HG03097 (cell line): ENCODE results near the gene CD44.

ENCODE experiments used
- ATAC-seq: cut with Tn5 transposase; IDR thresholded peaks from one replicate; pipeline ENCODE4 v1.9.1; 2021; ENCODE audit not compliant: unreplicated experiment, low FRiP score

The CD44 gene

DNA sequence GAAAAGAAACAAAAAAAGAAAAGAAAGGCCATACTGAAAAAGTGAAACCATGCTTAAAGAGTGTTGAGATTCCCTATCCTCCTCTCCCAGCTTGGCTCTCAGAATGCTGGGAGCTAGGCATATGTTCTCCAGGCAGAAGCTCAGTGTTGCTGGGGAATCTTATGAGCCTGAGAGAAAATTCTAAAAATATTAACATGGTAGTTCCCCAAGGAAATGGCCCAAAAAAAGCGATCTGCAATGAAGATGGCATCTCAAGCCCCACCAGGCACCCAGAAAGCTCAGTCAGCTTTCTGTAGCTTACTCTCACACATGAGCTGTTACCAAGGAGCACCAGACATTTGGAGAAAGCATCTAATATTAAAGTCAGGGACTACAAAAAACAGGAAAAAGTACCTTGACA lies 94.5 kb downstream of the CD44 start:
- no peak for ATAC-seq

DNA sequence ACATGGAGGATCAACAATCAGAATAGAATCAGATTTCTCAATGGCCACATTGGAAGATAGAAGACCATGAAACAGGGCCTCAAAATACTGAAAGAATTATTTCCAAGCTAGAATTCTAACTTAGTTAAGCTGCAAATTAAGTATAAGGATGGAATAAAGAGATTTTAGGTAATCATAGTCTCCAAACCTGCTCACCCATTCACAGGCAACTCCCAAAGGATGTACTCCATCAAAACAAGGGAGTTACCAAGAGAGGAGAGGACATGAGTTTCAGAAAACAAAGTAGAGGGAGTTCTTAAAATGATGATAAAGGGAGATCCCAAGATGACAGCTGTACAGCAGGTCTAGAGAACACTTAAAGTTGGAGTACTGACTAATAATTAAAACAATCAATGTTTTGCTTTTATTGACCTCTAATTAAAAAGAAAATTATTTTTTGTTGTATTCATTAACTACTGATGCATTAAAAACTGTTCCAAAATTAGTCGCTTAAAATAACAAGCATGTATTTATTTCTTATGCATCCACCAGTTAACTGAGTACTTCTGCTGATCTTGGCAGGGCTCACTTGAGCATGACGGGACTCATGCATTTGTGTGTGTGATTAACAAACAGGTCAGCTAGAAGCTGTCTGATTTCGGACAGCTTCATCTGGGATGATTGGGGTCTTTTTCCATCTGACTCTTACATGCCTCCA lies 95.6 kb downstream of the CD44 start:
- ATAC-seq, result no peak

DNA sequence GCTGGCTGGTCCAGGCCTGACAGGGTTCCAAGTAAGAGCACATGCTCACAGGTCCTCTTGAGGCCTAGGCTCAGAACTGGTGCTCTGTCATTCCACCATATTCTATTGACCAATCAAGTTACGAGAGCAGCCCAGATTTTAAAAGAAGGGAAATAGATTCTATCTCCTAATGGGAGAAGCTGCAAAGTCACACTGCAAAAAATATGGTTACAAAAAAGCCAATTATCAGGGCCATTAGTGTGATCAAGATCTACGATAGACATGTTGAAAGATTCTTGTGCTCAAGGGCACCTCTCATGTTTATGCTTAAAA lies 96.1 kb downstream of the CD44 start:
- no peak for ATAC-seq

DNA sequence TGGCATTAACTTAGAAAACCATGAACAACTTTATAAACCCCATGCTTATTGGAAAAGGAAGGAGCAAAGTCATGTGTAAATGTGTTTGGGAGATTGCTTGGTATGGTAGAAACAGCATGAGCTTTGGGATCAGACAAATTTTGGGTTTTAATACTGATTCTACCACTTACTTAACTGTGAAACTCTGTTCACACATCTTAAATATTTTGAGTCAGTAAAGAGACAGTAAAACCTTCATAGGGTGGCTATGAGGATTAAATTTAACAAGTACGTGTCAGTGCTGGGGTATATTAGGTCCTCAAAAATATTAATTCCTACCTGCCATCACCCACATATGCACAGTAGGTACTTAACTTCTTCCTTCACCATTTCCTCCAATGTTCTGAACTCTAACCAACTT lies 96.5 kb downstream of the CD44 start:
- ATAC-seq, result no peak

DNA sequence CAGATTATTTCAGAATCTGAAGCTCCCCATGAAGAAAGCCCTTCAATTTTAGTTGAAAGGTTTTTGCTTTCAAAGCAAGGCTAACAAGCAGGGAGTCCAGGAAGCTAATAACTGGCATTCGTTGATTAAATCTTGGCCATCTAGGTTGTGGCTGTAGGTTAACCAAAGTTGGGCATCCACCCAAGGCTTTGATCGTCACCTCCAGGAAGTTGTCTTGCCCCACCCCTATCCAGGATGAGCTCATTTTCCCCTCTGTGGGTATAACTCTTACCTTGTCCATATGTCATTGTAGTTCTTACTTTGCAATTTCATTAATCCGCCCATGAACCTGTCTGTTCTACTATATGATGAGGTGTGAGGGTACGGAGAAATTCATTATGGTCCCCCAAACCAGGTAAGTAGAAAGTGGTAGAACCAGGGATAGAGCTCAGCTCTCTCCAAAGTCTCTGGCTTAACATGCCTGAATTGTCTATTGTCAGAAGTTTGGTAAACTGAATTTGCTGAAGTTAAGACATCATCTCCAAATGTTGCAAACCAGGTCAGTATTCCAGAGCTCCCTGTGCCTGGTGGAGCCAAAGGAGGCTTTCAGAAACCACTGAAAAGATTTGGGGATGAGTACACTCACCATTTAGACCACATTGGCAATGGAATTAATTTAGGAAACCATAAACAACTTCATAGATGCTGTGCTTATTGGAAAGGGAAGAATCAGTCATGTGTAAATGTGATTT lies 97.1 kb downstream of the CD44 start:
- ATAC-seq, result no peak

DNA sequence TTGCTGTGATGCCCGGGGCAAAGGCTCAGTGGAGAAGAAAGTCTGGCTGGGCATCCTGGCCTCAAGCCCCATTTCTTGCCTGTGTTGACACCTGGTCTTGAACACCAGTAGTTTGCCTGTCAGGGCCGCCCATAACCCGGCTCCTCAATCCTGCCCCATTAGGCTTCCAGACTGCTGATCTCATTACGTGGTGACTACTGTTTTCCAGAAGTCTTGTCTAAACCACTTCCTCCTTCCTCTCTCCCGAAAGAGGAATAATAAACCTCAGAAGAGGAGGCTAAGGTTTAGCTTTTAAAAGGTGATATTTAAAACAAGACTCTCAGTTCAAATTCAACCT lies 97.7 kb downstream of the CD44 start:
- no peak for ATAC-seq

DNA sequence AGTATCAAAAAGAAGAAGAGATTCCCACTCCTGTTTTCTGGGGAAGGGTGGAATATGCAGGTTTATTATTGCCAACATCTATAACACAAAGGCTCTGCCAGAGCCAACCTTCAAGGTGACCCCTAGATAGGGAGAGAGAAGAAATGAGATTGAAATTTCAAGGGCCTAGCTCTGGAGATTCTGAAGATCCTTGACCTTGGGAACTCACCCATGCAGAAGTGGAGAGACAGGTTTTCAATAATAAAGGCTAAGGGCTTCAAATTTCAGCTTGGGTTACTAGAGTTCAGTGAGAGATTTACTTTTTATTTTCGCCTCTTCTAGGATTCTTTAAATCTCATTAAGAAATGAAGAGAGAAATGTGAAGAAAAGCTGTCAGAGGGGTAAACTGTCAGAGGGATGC lies 98.4 kb downstream of the CD44 start:
- no peak for ATAC-seq

DNA sequence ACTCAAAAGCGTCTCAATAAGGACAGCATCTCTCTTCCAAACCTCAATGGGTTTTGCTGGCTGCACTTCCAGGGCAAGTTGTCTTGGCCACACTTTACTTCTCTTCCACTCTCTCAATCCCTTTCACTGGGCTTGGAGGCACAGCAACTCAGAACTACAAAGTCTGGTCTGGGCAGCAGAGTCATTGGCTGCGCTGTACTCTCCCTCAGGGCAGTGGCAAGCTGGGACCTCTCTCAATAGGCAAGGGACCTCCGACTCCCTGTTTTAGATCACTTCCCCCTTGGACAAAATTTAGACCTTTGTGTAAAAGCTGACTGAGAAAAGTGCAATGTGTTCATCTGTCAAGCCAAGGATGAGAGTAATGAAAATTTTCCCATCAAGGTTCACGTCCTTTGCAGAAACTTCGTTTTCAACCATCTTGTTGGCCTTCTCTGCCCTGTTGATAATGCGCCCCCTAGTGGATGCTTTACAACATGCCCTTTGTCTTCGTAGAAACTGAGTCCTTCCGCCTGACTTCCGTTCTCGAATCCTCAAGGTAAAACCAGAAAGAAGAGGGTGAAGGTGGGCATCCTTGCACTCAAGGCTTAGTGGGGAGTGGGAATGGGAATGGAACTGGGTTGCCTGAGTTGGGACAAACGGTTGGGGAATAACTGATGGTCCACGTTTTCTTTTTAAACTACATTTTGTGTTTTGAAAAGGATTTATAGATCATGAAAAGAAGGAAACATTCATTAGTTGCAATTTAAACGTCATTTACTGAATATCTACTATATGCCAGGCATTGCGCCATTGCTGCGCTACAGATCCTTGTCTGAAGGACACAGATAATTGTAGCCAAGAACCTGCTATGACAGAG lies 99.1 kb downstream of the CD44 start:
- ATAC-seq, result no peak

DNA sequence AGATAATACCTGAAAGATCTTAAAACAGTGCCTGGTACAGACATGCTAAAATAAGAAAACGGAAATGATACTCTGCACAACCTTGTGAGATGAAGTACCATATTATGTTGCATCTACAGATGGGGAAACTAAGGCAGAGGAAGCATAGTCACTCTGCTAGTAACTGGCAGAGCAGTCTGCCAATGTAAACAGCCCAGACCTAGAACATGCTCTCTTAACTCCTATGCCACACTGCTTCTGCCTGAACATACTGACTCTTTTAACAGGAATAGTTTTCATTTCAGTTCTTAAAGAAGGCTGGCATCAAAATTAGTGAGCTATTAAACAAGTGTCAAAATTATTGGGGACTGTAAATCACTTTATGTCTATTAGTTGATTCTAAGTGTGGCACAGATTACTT lies 99.9 kb downstream of the CD44 start:
- ATAC-seq, result no peak

DNA sequence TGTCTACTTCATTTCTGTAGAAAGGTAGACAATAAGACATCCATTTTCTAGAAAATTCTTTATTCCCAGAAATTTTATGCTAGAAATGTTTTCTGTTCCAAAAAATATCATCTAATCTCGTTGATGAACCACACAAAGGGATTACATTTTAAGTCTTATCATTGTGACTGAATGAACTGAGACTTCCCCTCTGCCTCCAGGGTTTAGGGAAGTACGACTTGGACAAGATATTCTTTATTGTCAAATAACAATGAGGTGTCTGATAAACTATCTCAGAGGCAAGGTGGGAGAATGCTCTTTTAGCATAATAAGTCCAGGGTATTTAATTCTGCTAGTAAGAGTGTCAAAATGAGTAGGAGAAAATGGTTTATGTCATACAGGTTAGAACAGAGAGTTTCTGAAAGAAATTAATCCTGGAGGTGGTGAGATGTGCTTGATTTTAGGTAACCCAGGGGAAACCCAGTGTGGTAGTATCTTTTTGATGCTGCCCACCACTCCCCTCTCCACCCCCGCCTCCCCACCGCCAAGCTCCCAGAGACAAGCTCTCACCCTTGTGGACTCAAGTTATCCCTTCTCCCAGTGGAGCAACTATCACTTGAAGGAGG lies 100.6 kb downstream of the CD44 start:
- no peak for ATAC-seq

DNA sequence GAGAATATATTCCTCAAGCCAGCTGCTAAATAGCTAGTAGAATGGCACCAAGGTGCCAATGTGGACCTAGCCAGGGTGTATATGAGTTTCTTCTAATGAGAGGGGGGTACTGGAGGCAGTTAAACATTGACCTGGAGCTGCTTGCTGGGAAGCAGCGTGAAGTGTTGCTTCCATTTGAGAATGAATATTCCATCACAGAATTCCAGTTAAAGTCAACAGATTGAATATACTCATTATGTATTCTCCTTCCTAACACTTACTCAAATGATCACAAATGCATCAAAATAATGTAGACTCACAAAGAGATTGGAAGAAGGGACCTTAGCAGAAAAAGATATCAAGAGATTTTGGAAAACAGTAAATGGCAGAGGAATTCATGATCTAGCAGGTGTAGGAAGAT lies 102.1 kb downstream of the CD44 start:
- no peak for ATAC-seq

DNA sequence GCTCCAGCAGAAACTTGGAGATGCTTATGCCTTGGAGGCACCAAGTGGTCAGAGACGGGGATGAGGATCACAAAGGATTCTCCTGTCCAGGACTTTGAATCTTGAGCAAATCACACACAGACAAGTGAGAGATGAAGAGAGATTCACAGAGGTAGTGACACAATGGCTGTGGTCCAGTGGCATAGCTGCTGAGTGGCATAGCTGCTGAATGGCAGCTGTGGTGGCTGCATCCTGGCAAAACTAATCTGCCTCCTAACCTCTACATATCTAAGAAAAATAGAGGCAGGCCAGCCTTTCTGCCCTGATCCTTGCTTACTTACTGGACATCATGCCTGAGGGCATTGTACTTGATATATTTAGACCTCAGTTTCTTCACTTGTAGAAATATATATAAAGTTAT lies 102.6 kb downstream of the CD44 start:
- no peak for ATAC-seq

DNA sequence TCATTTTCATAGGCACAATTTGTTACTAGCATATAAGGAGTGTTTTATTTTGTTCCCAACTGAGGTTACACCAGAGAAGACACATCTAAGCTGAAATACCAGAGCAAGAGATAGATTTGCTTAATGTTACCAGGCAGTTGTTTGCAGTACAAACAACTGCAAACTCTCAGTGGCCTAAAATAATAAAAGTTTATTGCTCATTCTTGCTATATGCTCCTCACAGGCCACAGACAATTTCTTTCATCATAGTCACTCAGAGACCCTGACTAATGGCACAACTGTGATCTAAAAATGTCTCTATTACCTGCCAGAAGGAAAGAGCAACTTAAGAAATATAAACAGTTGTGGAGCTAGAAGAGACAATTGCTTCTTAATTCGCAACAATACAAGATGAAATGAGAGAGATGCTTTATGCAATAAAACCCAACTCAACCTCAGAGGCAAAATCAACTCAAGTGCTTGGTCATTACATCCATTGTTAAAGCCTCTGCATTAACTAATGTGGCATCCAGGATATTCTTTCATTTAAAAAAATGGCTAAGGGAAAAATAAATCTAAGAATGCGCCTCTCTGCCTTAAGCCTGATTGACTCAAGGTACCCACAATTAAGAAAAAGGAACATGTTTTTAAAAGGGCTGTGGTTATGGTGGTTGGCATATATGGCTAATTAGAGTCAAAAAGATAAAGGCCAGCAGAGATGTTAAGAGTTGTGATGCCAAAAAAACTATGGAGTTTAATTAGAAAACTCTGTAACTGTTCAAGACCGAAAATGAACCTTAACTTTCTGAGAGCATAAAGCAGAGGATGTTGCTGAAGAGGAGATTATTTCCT lies 103.7 kb downstream of the CD44 start:
- ATAC-seq, result no peak

DNA sequence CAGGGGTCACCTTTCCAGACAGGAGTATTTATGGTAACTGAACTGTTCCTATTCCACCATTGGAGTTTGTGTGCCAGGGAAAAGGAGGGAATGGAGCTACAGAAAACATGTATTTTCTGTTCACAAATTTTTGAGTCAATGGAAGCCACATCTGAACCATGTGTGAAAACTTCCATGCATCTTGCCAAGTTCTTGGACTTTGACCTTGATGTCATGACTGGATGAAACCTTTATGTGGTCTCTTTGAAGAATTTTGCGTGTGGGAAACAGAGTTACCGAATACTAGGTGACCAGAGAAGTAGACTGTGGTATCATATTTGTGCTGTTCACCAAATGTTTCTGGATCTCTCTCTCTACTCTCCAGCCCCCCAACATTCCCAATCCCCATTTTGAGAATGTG lies 104.8 kb downstream of the CD44 start:
- no peak for ATAC-seq

DNA sequence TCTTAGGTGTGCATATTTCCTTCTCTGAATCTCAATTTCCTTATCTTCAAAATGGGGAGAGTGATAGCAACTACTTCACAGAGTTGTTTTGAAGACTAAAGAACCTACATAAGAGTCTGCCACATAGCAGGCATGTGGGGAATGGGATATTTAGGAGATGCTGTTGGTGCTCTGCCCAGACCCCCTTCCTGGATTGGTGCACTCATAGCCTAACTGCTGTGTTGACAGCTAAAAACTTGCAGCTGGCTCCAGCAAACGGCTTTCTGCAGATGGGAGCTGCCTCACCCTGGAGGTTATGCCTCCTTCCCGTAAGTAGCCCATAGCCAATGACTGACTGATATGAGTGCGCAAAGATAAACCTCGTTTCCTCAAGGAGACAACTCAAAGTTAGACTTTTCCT lies 106.1 kb downstream of the CD44 start:
- ATAC-seq, result no peak

DNA sequence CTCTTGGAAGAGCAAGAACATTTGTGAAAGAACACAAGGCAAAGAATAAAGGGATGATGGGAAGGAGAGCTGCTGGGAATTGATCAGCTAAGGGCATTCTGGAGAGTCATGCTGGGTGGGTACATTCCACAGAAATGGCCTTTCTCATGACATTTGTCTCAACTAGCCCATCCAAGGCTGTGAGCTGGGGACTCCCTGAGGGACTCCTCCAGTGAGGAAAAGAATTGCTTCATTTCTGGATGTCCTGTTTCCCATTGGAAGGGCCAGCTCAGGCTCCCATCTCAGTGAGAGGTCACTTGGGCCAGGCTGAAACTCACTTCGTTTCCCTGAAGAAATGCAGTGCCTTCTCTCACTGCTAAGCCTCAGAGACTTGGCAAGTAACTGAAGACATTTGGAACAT lies 106.8 kb downstream of the CD44 start:
- ATAC-seq, result no peak

DNA sequence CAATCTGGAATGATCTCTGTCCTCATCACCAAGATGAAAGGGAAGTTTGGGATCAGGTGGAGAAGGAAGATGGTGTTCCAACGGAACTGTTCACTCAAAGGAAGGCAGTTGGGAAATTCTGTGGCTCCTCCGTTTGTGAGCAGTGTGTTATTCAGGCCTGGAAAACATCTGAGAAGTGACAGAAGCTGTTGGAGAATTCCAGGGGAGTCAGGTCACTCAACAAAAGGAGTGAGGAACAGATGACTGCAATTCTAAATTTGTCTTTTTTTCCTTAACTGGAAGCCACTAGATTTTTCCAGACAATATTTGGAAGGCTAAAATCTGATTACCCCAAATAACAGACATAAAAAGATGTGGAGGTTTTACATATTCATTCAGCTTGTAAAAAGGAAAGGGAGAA lies 107.8 kb downstream of the CD44 start:
- no peak for ATAC-seq

DNA sequence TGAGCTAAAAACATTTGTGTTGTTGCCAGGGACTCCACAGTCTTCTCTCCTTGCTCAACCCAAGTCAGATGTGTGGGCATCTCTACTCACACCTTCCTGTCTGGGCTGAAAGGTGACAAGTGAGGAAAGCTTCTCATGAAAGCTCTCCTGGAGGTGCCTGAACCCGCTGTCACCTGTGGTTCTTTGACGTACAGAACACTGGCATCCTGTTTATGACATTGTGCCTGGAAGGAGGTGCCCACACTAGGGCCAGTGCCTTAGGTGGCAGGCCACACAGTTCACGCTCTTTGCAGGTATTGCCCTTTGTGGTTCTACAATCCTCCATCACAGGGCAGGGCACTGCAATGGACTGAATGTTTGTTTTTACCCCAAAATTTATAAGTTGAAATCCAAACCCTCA lies 108.5 kb downstream of the CD44 start:
- ATAC-seq, result no peak

DNA sequence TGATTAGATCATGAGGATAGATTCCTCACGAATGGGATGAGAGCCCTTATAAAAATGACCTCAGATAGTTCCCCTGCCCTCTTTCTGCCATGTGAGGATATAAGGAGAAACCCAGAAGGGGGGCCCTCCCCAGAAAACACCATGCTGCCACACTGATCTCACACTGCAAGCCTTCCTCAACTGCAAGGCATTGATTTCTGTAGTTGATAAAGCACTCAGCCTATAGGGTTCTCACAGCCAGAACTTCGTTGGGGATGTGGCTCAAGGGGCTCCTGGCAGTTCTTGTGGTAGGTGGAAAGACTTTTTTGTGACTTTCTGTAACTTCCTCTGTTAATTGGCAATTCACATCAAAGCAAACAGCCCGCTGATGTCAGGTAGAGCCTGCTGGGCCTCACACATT lies 108.9 kb downstream of the CD44 start:
- ATAC-seq, result no peak

DNA sequence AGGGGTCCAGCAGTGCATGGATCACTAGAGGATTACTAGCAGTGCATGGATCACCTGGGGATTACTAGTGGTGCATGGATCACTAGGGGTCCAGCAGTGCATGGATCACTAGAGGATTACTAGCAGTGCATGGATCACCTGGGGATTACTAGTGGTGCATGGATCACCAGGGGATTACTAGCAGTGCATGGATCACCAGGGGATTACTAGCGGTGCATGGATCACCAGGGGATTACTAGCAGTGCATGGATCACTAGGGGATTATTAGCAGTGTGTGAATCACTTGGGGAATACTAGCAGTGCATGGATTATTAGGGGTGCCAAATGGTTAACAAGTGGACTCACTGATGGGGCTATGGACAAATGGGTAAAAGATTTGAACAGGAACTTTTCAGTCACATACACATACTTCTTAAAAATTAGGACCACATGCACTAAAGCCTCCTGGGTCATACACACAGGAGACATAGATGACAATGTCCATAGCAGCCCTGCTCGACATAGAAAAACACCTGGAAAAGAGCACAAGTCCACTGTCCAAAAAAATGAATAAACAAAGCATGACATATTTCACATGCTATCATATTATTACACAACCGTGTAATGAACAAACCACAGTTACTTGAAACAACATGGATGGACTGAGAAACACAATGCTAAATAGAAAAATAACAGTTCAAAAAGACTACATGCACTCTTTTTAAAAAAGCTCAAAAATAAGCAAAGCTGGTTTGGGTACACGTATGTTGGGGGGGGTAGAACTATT lies 109.8 kb downstream of the CD44 start:
- ATAC-seq, result no peak
